ENCODE data around the gene MYMK.

MYMK gene

GRCh38 chr9:133496861-133497842 is 27.6 kb downstream of the MYMK start:
- no peaks in the 10 kb centered on the region for H3K27me3 ChIP-seq (ENCODE audit: insufficient read depth, low read length, poor library complexity)
- no peaks in the 10 kb centered on the region for H3K36me3 ChIP-seq (ENCODE audit: insufficient read depth, low read length)
- no peaks in the 10 kb centered on the region for H3K9me3 ChIP-seq (ENCODE audit: insufficient read depth, low read length, severe bottlenecking)
- H3K4me3 ChIP-seq (ENCODE audit: low read depth in 1 of 2, low read length in 2 of 2) = no peak overlapping the region
- H3K4me2 ChIP-seq (ENCODE audit: insufficient read depth, low read length) = no peak overlapping the region
- DNase-seq (no peak), ATAC-seq (ENCODE audit: insufficient read depth, low read depth) (no peak)
- H3K79me2 ChIP-seq (ENCODE audit: insufficient read depth, low read length) = no peaks in the 10 kb centered on the region
- no peak for TF ChIP-seq CTCF (IDR thresholded peaks at IDR 0.05; ENCODE audit: borderline replicate concordance, extremely low read depth, low read length, poor library complexity, severe bottlenecking)
- TF ChIP-seq EZH2 (IDR thresholded peaks at IDR 0.05; ENCODE audit: borderline replicate concordance, low read depth, low read length, severe bottlenecking) = no peak
- H3K9ac ChIP-seq (ENCODE audit: low read depth, low read length) = no peak overlapping the region
- H3K4me1 ChIP-seq (ENCODE audit: insufficient read depth, low read length) = no peaks in the 10 kb centered on the region
- H3K27ac ChIP-seq (ENCODE audit: low read length) = no peak overlapping the region
- H2AFZ ChIP-seq (ENCODE audit: low read depth, low read length) = no peak overlapping the region
- H4K20me1 ChIP-seq (ENCODE audit: insufficient read depth, low read length) = no peaks in the 10 kb centered on the region

GRCh38 chr9:133495327-133496293 is 29.1 kb downstream of the MYMK start:
- H4K20me1 ChIP-seq (ENCODE audit: insufficient read depth, low read length) = no peaks in the 10 kb centered on the region
- H3K9ac ChIP-seq (ENCODE audit: low read depth, low read length) = no peak overlapping the region
- no peaks in the 10 kb centered on the region for H3K79me2 ChIP-seq (ENCODE audit: insufficient read depth, low read length)
- no peak overlapping the region for H2AFZ ChIP-seq (ENCODE audit: low read depth, low read length)
- no peaks in the 10 kb centered on the region for H3K27me3 ChIP-seq (ENCODE audit: insufficient read depth, low read length, poor library complexity)
- DNase-seq (no peak), ATAC-seq (ENCODE audit: insufficient read depth, low read depth) (no peak)
- no peak overlapping the region for H3K27ac ChIP-seq (ENCODE audit: low read length)
- H3K36me3 ChIP-seq (ENCODE audit: insufficient read depth, low read length) = no peaks in the 10 kb centered on the region
- TF ChIP-seq EZH2 (IDR thresholded peaks at IDR 0.05; ENCODE audit: borderline replicate concordance, low read depth, low read length, severe bottlenecking) (no peak), CTCF (IDR thresholded peaks at IDR 0.05; ENCODE audit: borderline replicate concordance, extremely low read depth, low read length, poor library complexity, severe bottlenecking) (no peak)
- H3K4me2 ChIP-seq (ENCODE audit: insufficient read depth, low read length) = no peak overlapping the region
- no peaks in the 10 kb centered on the region for H3K9me3 ChIP-seq (ENCODE audit: insufficient read depth, low read length, severe bottlenecking)
- H3K4me1 ChIP-seq (ENCODE audit: insufficient read depth, low read length) = no peaks in the 10 kb centered on the region
- no peak overlapping the region for H3K4me3 ChIP-seq (ENCODE audit: low read depth in 1 of 2, low read length in 2 of 2)

- Histone ChIP-seq H3K4me2 (ENCODE audit: insufficient read depth, low read length) (no peak overlapping the region), H3K4me1 (ENCODE audit: insufficient read depth, low read length) (no peaks in the 10 kb centered on the region), H3K79me2 (ENCODE audit: insufficient read depth, low read length) (no peaks in the 10 kb centered on the region), H3K4me3 (ENCODE audit: low read depth in 1 of 2, low read length in 2 of 2) (no peak overlapping the region), H3K27me3 (ENCODE audit: insufficient read depth, low read length, poor library complexity) (no peaks in the 10 kb centered on the region), H2AFZ (ENCODE audit: low read depth, low read length) (no peak overlapping the region), H3K36me3 (ENCODE audit: insufficient read depth, low read length) (no peaks in the 10 kb centered on the region), H3K9ac (ENCODE audit: low read depth, low read length) (no peak overlapping the region), H4K20me1 (ENCODE audit: insufficient read depth, low read length) (no peaks in the 10 kb centered on the region), H3K9me3 (ENCODE audit: insufficient read depth, low read length, severe bottlenecking) (no peaks in the 10 kb centered on the region), H3K27ac (ENCODE audit: low read length) (no peak overlapping the region)
- ATAC-seq (ENCODE audit: insufficient read depth, low read depth) (no peak), DNase-seq (no peak)
- TF ChIP-seq EZH2 (IDR thresholded peaks at IDR 0.05; ENCODE audit: borderline replicate concordance, low read depth, low read length, severe bottlenecking) (no peak), CTCF (IDR thresholded peaks at IDR 0.05; ENCODE audit: borderline replicate concordance, extremely low read depth, low read length, poor library complexity, severe bottlenecking) (no peak)
These were observed 30.0 kb downstream of the MYMK start for GRCh38 chr9:133494636-133495326.

All from DND-41 (cell line).